A673 (cell line): ENCODE measurements around the gene SEM1. TPM values are rescaled to one million over a fixed set of nuclear protein-coding genes. Genes with fewer than 3 reads are reported as not detected.

ENCODE experiments used
- BruUV-seq: library from RNA; stranded (reverse); fragments of 400-500 nt; replicated peaks from 2 replicates; lab custom pipeline; 2021; lab: Mats Ljungman, UMichigan
- CTCF ChIA-PET: fragments of 300-600 bp; sonication (Branson Sonifier 250); formaldehyde crosslinking; loops from one replicate; lab custom pipeline; 2022; ENCODE audit warnings: antibody characterized with exemption; lab: Charles Lee
- POLR2A ChIA-PET: fragments of 300-600 bp; sonication (Branson Sonifier 250); formaldehyde crosslinking; loops from one replicate; lab custom pipeline; 2022; ENCODE audit warnings: antibody characterized with exemption; ENCODE audit not compliant: low non-redundant PET; lab: Charles Lee
- DNase-seq: peaks from one replicate; pipeline ENCODE4 v3.0.0-alpha.2; 2015; ENCODE audit warnings: low spot score
- H3K27ac ChIP-seq: fragments of 200-600 bp; sonication (generic); 2 replicates; pipeline ENCODE4 v1.5.1; 2016; ENCODE audit warnings: mixed run types, low read depth, mild to moderate bottlenecking, mixed read lengths, antibody characterized with exemption, low read length; ENCODE audit not compliant: poor library complexity, severe bottlenecking
- H3K27me3 ChIP-seq: fragments of 200-600 bp; sonication (generic); replicated peaks from 2 replicates; pipeline ENCODE4 v1.6.1; 2017; ENCODE audit warnings: mixed run types, low read depth, mild to moderate bottlenecking, mixed read lengths, antibody characterized with exemption, low read length; ENCODE audit not compliant: insufficient read depth, poor library complexity
- H3K36me3 ChIP-seq: fragments of 200-600 bp; sonication (generic); 2 replicates; pipeline ENCODE4 v1.6.1; 2016; ENCODE audit warnings: mixed run types, mild to moderate bottlenecking, mixed read lengths, antibody characterized with exemption, low read length; ENCODE audit not compliant: insufficient read depth, poor library complexity, severe bottlenecking
- H3K4me1 ChIP-seq: fragments of 200-600 bp; sonication (generic); 2 replicates; pipeline ENCODE4 v1.6.1; 2017; ENCODE audit warnings: mixed run types, mild to moderate bottlenecking, mixed read lengths, antibody characterized with exemption, low read length; ENCODE audit not compliant: insufficient read depth, poor library complexity, severe bottlenecking
- H3K4me3 ChIP-seq: fragments of 200-600 bp; sonication (generic); 2 replicates; pipeline ENCODE4 v1.5.1; 2016; ENCODE audit warnings: low read depth, mixed run types, mild to moderate bottlenecking, mixed read lengths, low read length; ENCODE audit not compliant: poor library complexity, severe bottlenecking
- H3K9me3 ChIP-seq: fragments of 200-600 bp; sonication (generic); 2 replicates; pipeline ENCODE4 v1.6.1; 2016; ENCODE audit warnings: mixed run types, low read depth, mild to moderate bottlenecking, mixed read lengths, antibody characterized with exemption, low read length; ENCODE audit not compliant: poor library complexity, severe bottlenecking
- CTCF ChIP-seq: fragments of 300-800, 200-600 bp; sonication (generic); conservative IDR thresholded peaks from 2 replicates; pipeline ENCODE4 v1.5.1; 2017; ENCODE audit warnings: low read depth, mild to moderate bottlenecking, antibody characterized with exemption, low read length, moderate library complexity, mixed read lengths
- EZH2 ChIP-seq: fragments of 200-600 bp; sonication (generic); IDR thresholded peaks from 2 replicates; pipeline ENCODE4 v1.6.1; 2017; ENCODE audit warnings: borderline replicate concordance, low read depth, mild to moderate bottlenecking, mixed read lengths, antibody characterized with exemption, low read length; ENCODE audit not compliant: poor library complexity, severe bottlenecking
- intact Hi-C: fragments of 100-400 bp; cut with micrococcal nuclease; formaldehyde crosslinking; loops from one replicate; pipeline ENCODE4 v1.10.0; 2022; ENCODE audit not compliant: unreplicated experiment
- total RNA-seq: library from RNA; stranded (reverse); gene quantifications from 2 replicates; pipeline ENCODE4 v1.2.3, GENCODE V29; 2021

Gene SEM1
- total RNA-seq, 1 experiment from 2014 or later: 122 TPM

GRCh38 chr7:96694082-96694481 is 15.6 kb downstream of the SEM1 start:
- no peak for DNase-seq
- no TSS peak for BruUV-seq
- H3K4me1 ChIP-seq: peaks cover 9% of the 10 kb centered on the region
- H3K36me3 ChIP-seq: peaks cover 27% of the 10 kb centered on the region
- no peaks in the 10 kb centered on the region for H3K27me3 ChIP-seq
- ChIA-PET CTCF (no interaction called here), POLR2A (no interaction called here)
- intact Hi-C loops: no loop called here
- H3K9me3 ChIP-seq: no peaks in the 10 kb centered on the region
- no peak overlapping the region for H3K4me3 ChIP-seq
- TF ChIP-seq EZH2 (no peak), CTCF (no peak)
- no peak overlapping the region for H3K27ac ChIP-seq

- Histone ChIP-seq H3K27ac (no peak overlapping the region), H3K9me3 (no peaks in the 10 kb centered on the region), H3K27me3 (no peaks in the 10 kb centered on the region), H3K4me1 (peaks cover 5% of the 10 kb centered on the region), H3K4me3 (no peak overlapping the region), H3K36me3 (peaks cover 35% of the 10 kb centered on the region)
- ChIA-PET CTCF (no interaction called here), POLR2A (no interaction called here)
- intact Hi-C loops: no loop called here
- no TSS peak for BruUV-seq
- no peak for TF ChIP-seq EZH2
- TF ChIP-seq CTCF: no peak
- DNase-seq: no peak
Observed at GRCh38 chr7:96691702-96692101, 17.9 kb downstream of the SEM1 start.

- POLR2A ChIA-PET: no interaction called here
- DNase-seq: no peak
- no peaks in the 10 kb centered on the region for H3K9me3 ChIP-seq
- no peaks in the 10 kb centered on the region for H3K4me1 ChIP-seq
- intact Hi-C loops: no loop called here
- no peak overlapping the region for H3K27ac ChIP-seq
- CTCF ChIA-PET: no interaction called here
- H3K4me3 ChIP-seq: no peak overlapping the region
- no peaks in the 10 kb centered on the region for H3K27me3 ChIP-seq
- peaks cover 39% of the 10 kb centered on the region for H3K36me3 ChIP-seq
- TF ChIP-seq EZH2 (no peak), CTCF (no peak)
- no TSS peak for BruUV-seq
Observed at GRCh38 chr7:96689414-96689813, 20.2 kb downstream of the SEM1 start.
